Right lobe of liver (tissue), 6 donors: Measurements from ENCODE around the gene LRRC46. TPM values are rescaled to one million over a fixed set of nuclear protein-coding genes. Genes with fewer than 3 reads are reported as not detected.

Experiments
- ATAC-seq, 4 donors: fragments of 200-7000 bp; cut with Tn5 transposase; one replicate each; pipeline ENCODE4 v1.9.1; 2020; ENCODE audit warnings: mild to moderate bottlenecking in 4 of 4, moderate library complexity in 4 of 4
- DNase-seq, 3 donors: peaks; one replicate each; pipeline ENCODE4 v3.0.0-alpha.2; 2020
- H3K27ac ChIP-seq, 3 donors: fragments of 200-600 bp; one replicate each; pipeline ENCODE4 v1.8.0; 2022
- H3K27me3 ChIP-seq, 2 donors: fragments of 200-600 bp; one replicate each; pipeline ENCODE4 v1.8.0; 2022
- H3K36me3 ChIP-seq, 4 donors: fragments of 200-600 bp; sonication (generic) in 1 of 4; one replicate each; pipeline versions ENCODE4 v1.5.1 to v1.8.0; 2017 to 2022; ENCODE audit warnings: control low read depth in 1 of 4
- H3K4me1 ChIP-seq, 4 donors: fragments of 200-600 bp; sonication (generic) in 1 of 4; one replicate each; pipeline versions ENCODE4 v1.5.1 to v1.8.0; 2017 to 2022; ENCODE audit warnings: control low read depth in 1 of 4
- H3K4me3 ChIP-seq, 3 donors: fragments of 200-600 bp; one replicate each; pipeline ENCODE4 v1.8.0; 2022
- H3K9me3 ChIP-seq, 4 donors: fragments of 200-600 bp; sonication (generic) in 1 of 4; one replicate each; pipeline versions ENCODE4 v1.5.1 to v1.8.0; 2017 to 2022; ENCODE audit warnings: control low read depth in 1 of 4
- CTCF ChIP-seq, 4 donors: fragments of 200-600 bp in 3 of 4; fragments of 450-650 bp in 1 of 4; IDR thresholded peaks; one replicate each; pipeline versions ENCODE4 v1.5.1 to v1.8.0; 2016 to 2022; ENCODE audit warnings: antibody characterized with exemption in 4 of 4, mild to moderate bottlenecking in 2 of 4
- POLR2A ChIP-seq: fragments of 450-650 bp; IDR thresholded peaks from one replicate; pipeline ENCODE4 v1.6.1; 2017; ENCODE audit warnings: antibody characterized with exemption, mild to moderate bottlenecking
- WGBS: methylation state at CpG from one replicate; pipeline ENCODE4 v1.1.6; 2018; ENCODE audit warnings: low coverage, low lambda C conversion rate; ENCODE audit not compliant: insufficient coverage; ENCODE audit errors: missing lambda C conversion rate; 5-methylcytosine and 5-hydroxymethylcytosine counted together
- intact Hi-C, 2 donors: fragments of 100-400 bp; cut with DNase I; formaldehyde crosslinking; loops; one replicate each; pipeline versions ENCODE4 v1.11.2 to v1.14.1; 2022
- total RNA-seq, 6 experiments: library from RNA; depleted of rRNA in 2 of 6; stranded (reverse); fragments of >200 nt in 2 of 6; fragmentation: NEBNext Ultra II Directional in 3 of 6; extraction: Animal tissue kit (Norgen Biotek cat#: 25700) in 3 of 6; gene quantifications; one replicate each; pipeline versions ENCODE4 v1.1.0 to v1.2.4, GENCODE V29; 2016 to 2023
- donor health status: DM: no; HTN: yes; CAD: no.
- donor health status: DM: no; HTN: no; CAD: no.
- donor health status: DM: no; HTN: no; CAD: no.
- donor health status: DM: no; HTN: yes; CAD: no.
- donor health status: DM: no; HTN: yes; CAD: no.

The LRRC46 gene
- total RNA-seq, 6 experiments from 2014 or later: 0.12 to 0.44 (median 0.35) TPM

GRCh38 chr17:47857551-47858455, 26.3 kb downstream of the LRRC46 start:
- ATAC-seq: no peak
- Histone ChIP-seq H3K4me1 (no peaks in the 10 kb centered on the region), H3K4me3 (no peak overlapping the region), H3K27me3 (peaks cover 0 to 5% of the 10 kb centered on the region in 2 donors), H3K9me3 (no peaks in the 10 kb centered on the region), H3K27ac (no peak overlapping the region), H3K36me3 (no peaks in the 10 kb centered on the region)
- 78% methylated on average over 5 of the region's 16 CpGs for WGBS
- peak in 1 of 3 donors; percentile 23 for DNase-seq
- intact Hi-C loops: no loop called here
- TF ChIP-seq CTCF (IDR thresholded peaks at IDR 0.05): no peak
- no peak for TF ChIP-seq POLR2A

- TF ChIP-seq POLR2A (no peak), CTCF (IDR thresholded peaks at IDR 0.05) (no peak)
- ATAC-seq (no peak), DNase-seq (peak in 1 of 3 donors; percentile 12)
- no peaks in the 10 kb centered on the region for H3K27me3 ChIP-seq
- intact Hi-C loops: no loop called here
- H3K4me1 ChIP-seq: no peaks in the 10 kb centered on the region
- 68% methylated on average over 2 of the region's 5 CpGs for WGBS
- H3K27ac ChIP-seq: no peak overlapping the region
- no peak overlapping the region for H3K4me3 ChIP-seq
- H3K36me3 ChIP-seq: no peaks in the 10 kb centered on the region
- H3K9me3 ChIP-seq: no peaks in the 10 kb centered on the region
These were observed 28.9 kb downstream of the LRRC46 start for GRCh38 chr17:47860386-47860785.

- intact Hi-C loops: no loop called here
- WGBS: 62% methylated on average over 6 of the region's 7 CpGs
- Histone ChIP-seq H3K4me3 (no peak overlapping the region), H3K9me3 (no peaks in the 10 kb centered on the region), H3K4me1 (no peaks in the 10 kb centered on the region), H3K27me3 (no peaks in the 10 kb centered on the region), H3K27ac (no peak overlapping the region), H3K36me3 (no peaks in the 10 kb centered on the region)
- TF ChIP-seq CTCF (IDR thresholded peaks at IDR 0.05) (no peak), POLR2A (no peak)
- ATAC-seq (peak in 1 of 4 donors; percentile 35), DNase-seq (peak in 1 of 3 donors; percentile 32)
These were observed 31.4 kb downstream of the LRRC46 start for GRCh38 chr17:47862621-47863440.

- DNase-seq: peak in 1 of 3 donors; percentile 27
- 57% methylated on average over 6 of the region's 7 CpGs for WGBS
These were observed 33.3 kb downstream of the LRRC46 start for GRCh38 chr17:47864791-47865216.

More at GRCh38 chr17:47864791-47865216, 33.3 kb downstream of the LRRC46 start:
- ATAC-seq: no peak
- Histone ChIP-seq H3K9me3 (no peaks in the 10 kb centered on the region), H3K4me3 (no peak overlapping the region), H3K27ac (no peak overlapping the region), H3K36me3 (no peaks in the 10 kb centered on the region), H3K4me1 (no peaks in the 10 kb centered on the region), H3K27me3 (no peaks in the 10 kb centered on the region)
- TF ChIP-seq CTCF (IDR thresholded peaks at IDR 0.05) (no peak), POLR2A (no peak)
- intact Hi-C loops: no loop called here
